ENCODE data around the gene KLHL22.

GRCh38 chr22:20464096-20464614 is 31.4 kb downstream of the KLHL22 start:
- TF ChIP-seq POLR2AphosphoS5 (IDR thresholded peaks at IDR 0.05; ENCODE audit: borderline replicate concordance, low read depth, low read length) (no peak), EZH2 (IDR thresholded peaks at IDR 0.05) (no peak)
